Fibroblast of villous mesenchyme (primary cell): ENCODE measurements around the gene DPEP1. TPM values are rescaled to one million over a fixed set of nuclear protein-coding genes. Genes with fewer than 3 reads are reported as not detected.

Experiments used
- DNase-seq: peaks from one replicate; pipeline ENCODE4 v3.0.0-alpha.2; 2010; ENCODE audit warnings: low read depth
- H3K4me3 ChIP-seq: 2 replicates; pipeline ENCODE4 v1.5.1; 2011; ENCODE audit warnings: low read depth, mild to moderate bottlenecking, low read length
- CTCF ChIP-seq: IDR thresholded peaks from 2 replicates; pipeline ENCODE4 v1.5.1; 2012; ENCODE audit warnings: low read depth, mild to moderate bottlenecking, low read length; ENCODE audit not compliant: insufficient read depth
- total RNA-seq: library from RNA; depleted of rRNA; stranded (reverse); fragments of >200 nt; gene quantifications from 2 replicates; pipeline ENCODE4 v1.2.3, GENCODE V29; 2012

The DPEP1 gene
- total RNA-seq, 1 donor, result not detected

GRCh38 chr16:89672177-89672941 lies 58.9 kb downstream of the DPEP1 start:
- TF ChIP-seq CTCF, result no peak
- no peak overlapping the region for H3K4me3 ChIP-seq
- DNase-seq, result no peak

GRCh38 chr16:89678258-89678657 lies 64.8 kb downstream of the DPEP1 start:
- no peak for DNase-seq
- no peak for TF ChIP-seq CTCF

GRCh38 chr16:89685916-89686315 lies 72.5 kb downstream of the DPEP1 start:
- DNase-seq, result no peak
- no peak for TF ChIP-seq CTCF
- no peak overlapping the region for H3K4me3 ChIP-seq

More at GRCh38 chr16:89678258-89678657, 64.8 kb downstream of the DPEP1 start:
- H3K4me3 ChIP-seq, result no peak overlapping the region

GRCh38 chr16:89686520-89687091 lies 73.2 kb downstream of the DPEP1 start, which contains the start of gene CDK10:
TSS of gene CDK10 (plus strand) at chr16:89686689. CDS start at chr16:89686711, 22 bp downstream.
- no peak for TF ChIP-seq CTCF
- peak within 1 kb of the TSS; percentile 87 for H3K4me3 ChIP-seq
- DNase-seq, result peak; percentile 85

GRCh38 chr16:89687092-89687940 lies 73.9 kb downstream of the DPEP1 start:
- DNase-seq, result peak; percentile 46
- TF ChIP-seq CTCF, result no peak
- peak overlapping the region; percentile 87 for H3K4me3 ChIP-seq

Other genes starting within 250 kb of the DPEP1 start
- gene ANKRD11, start 123.1 kb upstream of the DPEP1 start, total RNA-seq, result 69.5 and 82.5 TPM in 2 replicates
- 91.8 and 108 TPM in 2 replicates for gene SPG7, start 105.2 kb upstream of the DPEP1 start, total RNA-seq
- 1,832 and 2,350 TPM in 2 replicates for gene RPL13, start 53.0 kb upstream of the DPEP1 start, total RNA-seq
- gene CPNE7, start 37.9 kb upstream of the DPEP1 start, total RNA-seq, result 9.5 and 10.0 TPM in 2 replicates
- gene CHMP1A, start 44.1 kb downstream of the DPEP1 start, total RNA-seq, result 102 and 114 TPM in 2 replicates
- gene SPATA33, start 44.2 kb downstream of the DPEP1 start, total RNA-seq, result 3.5 and 3.9 TPM in 2 replicates
- 35.8 and 51.0 TPM in 2 replicates for gene CDK10, start 73.0 kb downstream of the DPEP1 start, total RNA-seq
- 9.5 and 12.6 TPM in 2 replicates for gene SPATA2L, start 88.1 kb downstream of the DPEP1 start, total RNA-seq
- 9.9 and 11.0 TPM in 2 replicates for gene VPS9D1, start 107.3 kb downstream of the DPEP1 start, total RNA-seq
- gene ZNF276, start 107.9 kb downstream of the DPEP1 start, total RNA-seq, result 11.0 and 15.1 TPM in 2 replicates
- gene FANCA, start 203.0 kb downstream of the DPEP1 start, total RNA-seq, result 21.9 and 22.0 TPM in 2 replicates
- 3.5 and 3.9 TPM in 2 replicates for gene SPIRE2, start 214.8 kb downstream of the DPEP1 start, total RNA-seq